PC-3 (cell line): Measurements from ENCODE around the gene CELF2.

Experiments used
- EZH2 ChIP-seq: fragments of 300-600 bp; sonication (generic); IDR thresholded peaks from one replicate; pipeline ENCODE4 v1.6.1; 2017; ENCODE audit warnings: antibody characterized with exemption, mild to moderate bottlenecking, low read length; ENCODE audit not compliant: unreplicated experiment
- EZH2phosphoT487 ChIP-seq: fragments of 300-600 bp; sonication (generic); IDR thresholded peaks from 2 replicates; pipeline ENCODE4 v1.6.1; 2018; ENCODE audit warnings: mild to moderate bottlenecking, antibody characterized with exemption, low read length, borderline replicate concordance
- TF ChIP-seq, protein P1 (sequence below): fragments of 300-600 bp; sonication (generic); conservative IDR thresholded peaks from 2 replicates; pipeline ENCODE4 v1.5.1; 2017; ENCODE audit warnings: antibody characterized with exemption, low read depth, mild to moderate bottlenecking, low read length

DNA sequence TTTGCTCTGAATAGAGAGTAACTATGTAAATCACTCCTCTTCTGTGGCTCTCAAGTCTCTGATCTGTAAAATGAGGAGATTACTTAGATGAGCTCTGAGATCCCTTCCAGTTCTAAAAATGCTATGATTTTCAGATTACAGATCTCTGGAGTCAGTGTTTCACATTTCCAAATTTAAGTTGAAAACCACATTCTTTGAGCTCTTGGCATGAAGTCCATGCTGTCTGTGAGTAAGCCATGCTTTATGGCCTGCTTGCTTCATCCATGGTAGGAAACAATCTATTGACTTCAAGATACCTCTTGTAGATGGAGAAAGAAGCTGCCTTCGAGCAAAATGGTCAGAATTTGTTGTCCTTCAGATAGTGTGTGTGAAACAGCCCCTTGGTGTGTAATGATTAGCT, 64.9 kb downstream of the CELF2 start:
- TF ChIP-seq EZH2 (no peak), EZH2phosphoT487 (no peak)
- TF ChIP-seq, protein P1, sequence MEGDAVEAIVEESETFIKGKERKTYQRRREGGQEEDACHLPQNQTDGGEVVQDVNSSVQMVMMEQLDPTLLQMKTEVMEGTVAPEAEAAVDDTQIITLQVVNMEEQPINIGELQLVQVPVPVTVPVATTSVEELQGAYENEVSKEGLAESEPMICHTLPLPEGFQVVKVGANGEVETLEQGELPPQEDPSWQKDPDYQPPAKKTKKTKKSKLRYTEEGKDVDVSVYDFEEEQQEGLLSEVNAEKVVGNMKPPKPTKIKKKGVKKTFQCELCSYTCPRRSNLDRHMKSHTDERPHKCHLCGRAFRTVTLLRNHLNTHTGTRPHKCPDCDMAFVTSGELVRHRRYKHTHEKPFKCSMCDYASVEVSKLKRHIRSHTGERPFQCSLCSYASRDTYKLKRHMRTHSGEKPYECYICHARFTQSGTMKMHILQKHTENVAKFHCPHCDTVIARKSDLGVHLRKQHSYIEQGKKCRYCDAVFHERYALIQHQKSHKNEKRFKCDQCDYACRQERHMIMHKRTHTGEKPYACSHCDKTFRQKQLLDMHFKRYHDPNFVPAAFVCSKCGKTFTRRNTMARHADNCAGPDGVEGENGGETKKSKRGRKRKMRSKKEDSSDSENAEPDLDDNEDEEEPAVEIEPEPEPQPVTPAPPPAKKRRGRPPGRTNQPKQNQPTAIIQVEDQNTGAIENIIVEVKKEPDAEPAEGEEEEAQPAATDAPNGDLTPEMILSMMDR = no peak
